ENCODE results near the gene SNAPIN. TPM values are rescaled to one million over a fixed set of nuclear protein-coding genes. Genes with fewer than 3 reads are reported as not detected.

SNAPIN gene
- total and polyA plus RNA-seq, 9 of the 15 experiments (the other 6 are each of a cell fraction or from before 2014, with no cell fraction given), result 11.2 to 43.9 (median 32.3) TPM

DNA sequence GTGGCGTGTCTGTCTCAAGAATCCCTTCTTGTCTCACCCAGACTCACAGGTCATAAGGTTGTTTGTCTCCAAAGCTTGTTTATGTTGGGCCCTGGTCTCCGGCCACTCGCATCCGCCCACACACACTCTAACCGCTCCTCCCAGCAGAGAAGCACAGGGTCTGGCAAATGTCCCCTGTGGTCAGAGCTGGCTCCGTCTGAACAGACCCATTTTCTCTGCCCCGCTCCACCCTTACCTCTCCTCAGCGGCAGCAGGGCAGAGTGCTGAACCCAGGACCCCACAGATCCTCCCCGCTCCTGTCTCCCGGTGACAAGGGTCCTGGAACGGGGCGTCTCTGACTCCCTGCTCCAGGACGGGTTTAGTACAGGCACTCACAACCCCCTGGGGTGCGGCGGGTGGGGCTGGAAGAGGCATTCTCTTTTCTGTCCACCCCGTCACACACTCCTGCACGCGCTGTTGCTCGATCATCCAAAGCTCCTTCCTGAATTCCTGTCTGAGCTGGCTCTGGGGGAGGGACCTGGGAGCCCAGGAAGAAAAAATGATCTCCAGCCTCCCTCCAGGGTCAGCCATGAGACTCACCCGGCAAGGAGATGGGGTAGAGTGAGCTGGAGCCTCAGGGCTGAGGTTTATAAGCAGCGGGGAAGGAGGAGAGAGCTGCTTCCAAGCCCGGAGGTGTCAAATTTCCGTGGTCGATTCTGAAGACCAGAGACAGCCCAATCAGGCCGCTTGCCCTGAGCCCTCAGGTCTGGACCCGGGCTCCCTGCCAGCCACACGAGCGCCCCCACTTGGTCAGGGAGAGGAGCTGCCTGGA, 31.4 kb upstream of the SNAPIN start, which contains the start of gene S100A13 (continued):
- TF ChIP-seq SRF (CRISPR knock-in tag; IDR thresholded peaks at IDR 0.05), result 0 out of 4 replicates have a peak, but pooled peaks of 1 of the 2 experiments have one; percentile 42
- TF ChIP-seq NCOA2 (IDR thresholded peaks at IDR 0.05; ENCODE audit: partially characterized antibody in 2 of 2), result no peak
- no peak for TF ChIP-seq PPARD (CRISPR knock-in tag; IDR thresholded peaks at IDR 0.05)
- TF ChIP-seq, protein P1, sequence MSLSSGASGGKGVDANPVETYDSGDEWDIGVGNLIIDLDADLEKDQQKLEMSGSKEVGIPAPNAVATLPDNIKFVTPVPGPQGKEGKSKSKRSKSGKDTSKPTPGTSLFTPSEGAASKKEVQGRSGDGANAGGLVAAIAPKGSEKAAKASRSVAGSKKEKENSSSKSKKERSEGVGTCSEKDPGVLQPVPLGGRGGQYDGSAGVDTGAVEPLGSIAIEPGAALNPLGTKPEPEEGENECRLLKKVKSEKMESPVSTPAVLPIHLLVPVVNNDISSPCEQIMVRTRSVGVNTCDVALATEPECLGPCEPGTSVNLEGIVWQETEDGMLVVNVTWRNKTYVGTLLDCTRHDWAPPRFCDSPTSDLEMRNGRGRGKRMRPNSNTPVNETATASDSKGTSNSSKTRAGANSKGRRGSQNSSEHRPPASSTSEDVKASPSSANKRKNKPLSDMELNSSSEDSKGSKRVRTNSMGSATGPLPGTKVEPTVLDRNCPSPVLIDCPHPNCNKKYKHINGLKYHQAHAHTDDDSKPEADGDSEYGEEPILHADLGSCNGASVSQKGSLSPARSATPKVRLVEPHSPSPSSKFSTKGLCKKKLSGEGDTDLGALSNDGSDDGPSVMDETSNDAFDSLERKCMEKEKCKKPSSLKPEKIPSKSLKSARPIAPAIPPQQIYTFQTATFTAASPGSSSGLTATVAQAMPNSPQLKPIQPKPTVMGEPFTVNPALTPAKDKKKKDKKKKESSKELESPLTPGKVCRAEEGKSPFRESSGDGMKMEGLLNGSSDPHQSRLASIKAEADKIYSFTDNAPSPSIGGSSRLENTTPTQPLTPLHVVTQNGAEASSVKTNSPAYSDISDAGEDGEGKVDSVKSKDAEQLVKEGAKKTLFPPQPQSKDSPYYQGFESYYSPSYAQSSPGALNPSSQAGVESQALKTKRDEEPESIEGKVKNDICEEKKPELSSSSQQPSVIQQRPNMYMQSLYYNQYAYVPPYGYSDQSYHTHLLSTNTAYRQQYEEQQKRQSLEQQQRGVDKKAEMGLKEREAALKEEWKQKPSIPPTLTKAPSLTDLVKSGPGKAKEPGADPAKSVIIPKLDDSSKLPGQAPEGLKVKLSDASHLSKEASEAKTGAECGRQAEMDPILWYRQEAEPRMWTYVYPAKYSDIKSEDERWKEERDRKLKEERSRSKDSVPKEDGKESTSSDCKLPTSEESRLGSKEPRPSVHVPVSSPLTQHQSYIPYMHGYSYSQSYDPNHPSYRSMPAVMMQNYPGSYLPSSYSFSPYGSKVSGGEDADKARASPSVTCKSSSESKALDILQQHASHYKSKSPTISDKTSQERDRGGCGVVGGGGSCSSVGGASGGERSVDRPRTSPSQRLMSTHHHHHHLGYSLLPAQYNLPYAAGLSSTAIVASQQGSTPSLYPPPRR (CRISPR knock-in tag; IDR thresholded peaks at IDR 0.05; ENCODE audit: borderline replicate concordance), result 0 out of 2 replicates have a peak, but pooled peaks have one; percentile 37
- no peak; a peak in 1 of 4 replicates for TF ChIP-seq SIX5 (IDR thresholded peaks at IDR 0.05; ENCODE audit: borderline replicate concordance in 1 of 2, insufficient read depth in 1 of 2, low read depth in 1 of 2, low read length in 2 of 2)
- TF ChIP-seq RBM39 (optimal IDR thresholded peaks at IDR 0.05; ENCODE audit: low read depth, low read length), result peak; percentile 22
- TF ChIP-seq ZNF146 (CRISPR knock-in tag; IDR thresholded peaks at IDR 0.05; ENCODE audit: unreplicated experiment), result no peak
- TF ChIP-seq ZNF707 (CRISPR knock-in tag; conservative IDR thresholded peaks at IDR 0.05), result no peak
- TF ChIP-seq ZFX (CRISPR knock-in tag; IDR thresholded peaks at IDR 0.05), result peak; percentile 29; the same call in 1 of the 2 replicates
- no peak for TF ChIP-seq FUS (optimal IDR thresholded peaks at IDR 0.05; ENCODE audit: low read depth, low read length)
- no peak for TF ChIP-seq RAD51 (IDR thresholded peaks at IDR 0.05; ENCODE audit: borderline replicate concordance, low read depth)
- TF ChIP-seq SUPT5H (IDR thresholded peaks at IDR 0.05), result peak; percentile 88
- TF ChIP-seq ELF2 (CRISPR knock-in tag; IDR thresholded peaks at IDR 0.05), result no peak
- no peak for TF ChIP-seq BMI1 (IDR thresholded peaks at IDR 0.05; ENCODE audit: low read length)
- TF ChIP-seq JUND (IDR thresholded peaks at IDR 0.05; ENCODE audit: borderline replicate concordance, low read depth, low read length), result peak; percentile 28; the same call in 1 of the 2 replicates
- TF ChIP-seq JUND (tag; IDR thresholded peaks at IDR 0.05; ENCODE audit: borderline replicate concordance, low read depth, low read length), result no peak; the same call in 2 of the 3 replicates
- TF ChIP-seq GTF2E2 (tag; IDR thresholded peaks at IDR 0.05), result peak; percentile 93
- TF ChIP-seq ZNF263 (CRISPR knock-in tag; IDR thresholded peaks at IDR 0.05; ENCODE audit: borderline replicate concordance), result 0 out of 2 replicates have a peak, but pooled peaks have one; percentile 20
- TF ChIP-seq, protein P2, sequence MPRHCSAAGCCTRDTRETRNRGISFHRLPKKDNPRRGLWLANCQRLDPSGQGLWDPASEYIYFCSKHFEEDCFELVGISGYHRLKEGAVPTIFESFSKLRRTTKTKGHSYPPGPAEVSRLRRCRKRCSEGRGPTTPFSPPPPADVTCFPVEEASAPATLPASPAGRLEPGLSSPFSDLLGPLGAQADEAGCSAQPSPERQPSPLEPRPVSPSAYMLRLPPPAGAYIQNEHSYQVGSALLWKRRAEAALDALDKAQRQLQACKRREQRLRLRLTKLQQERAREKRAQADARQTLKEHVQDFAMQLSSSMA (CRISPR knock-in tag; IDR thresholded peaks at IDR 0.05), result no peak
- TF ChIP-seq CBX3 (IDR thresholded peaks at IDR 0.05; ENCODE audit: borderline replicate concordance in 1 of 2, low read length in 2 of 2), result 0 out of 3 replicates have a peak, but pooled peaks of 1 of the 2 experiments have one; percentile 40

Data from K562 (cell line).